LoVo (cell line): ENCODE results near the gene ZCWPW1.

ENCODE experiments used
- DNase-seq: peaks from one replicate; pipeline ENCODE4 v3.0.0-alpha.2; 2016; ENCODE audit warnings: low spot score

ZCWPW1 gene

DNA sequence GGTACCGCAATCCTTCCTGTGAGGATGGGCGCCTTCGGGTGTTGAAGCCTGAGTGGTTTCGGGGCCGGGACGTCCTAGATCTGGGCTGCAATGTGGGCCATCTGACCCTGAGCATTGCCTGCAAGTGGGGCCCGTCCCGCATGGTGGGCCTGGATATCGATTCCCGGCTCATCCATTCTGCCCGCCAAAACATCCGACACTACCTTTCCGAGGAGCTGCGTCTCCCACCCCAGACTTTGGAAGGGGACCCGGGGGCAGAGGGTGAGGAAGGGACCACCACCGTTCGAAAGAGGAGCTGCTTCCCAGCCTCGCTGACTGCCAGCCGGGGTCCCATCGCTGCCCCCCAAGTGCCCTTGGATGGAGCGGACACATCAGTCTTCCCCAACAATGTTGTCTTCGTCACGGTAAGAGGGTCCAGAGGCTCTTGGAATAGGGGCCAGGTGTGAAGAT, 2.8 kb upstream of the ZCWPW1 start:
- DNase-seq = no peak

DNA sequence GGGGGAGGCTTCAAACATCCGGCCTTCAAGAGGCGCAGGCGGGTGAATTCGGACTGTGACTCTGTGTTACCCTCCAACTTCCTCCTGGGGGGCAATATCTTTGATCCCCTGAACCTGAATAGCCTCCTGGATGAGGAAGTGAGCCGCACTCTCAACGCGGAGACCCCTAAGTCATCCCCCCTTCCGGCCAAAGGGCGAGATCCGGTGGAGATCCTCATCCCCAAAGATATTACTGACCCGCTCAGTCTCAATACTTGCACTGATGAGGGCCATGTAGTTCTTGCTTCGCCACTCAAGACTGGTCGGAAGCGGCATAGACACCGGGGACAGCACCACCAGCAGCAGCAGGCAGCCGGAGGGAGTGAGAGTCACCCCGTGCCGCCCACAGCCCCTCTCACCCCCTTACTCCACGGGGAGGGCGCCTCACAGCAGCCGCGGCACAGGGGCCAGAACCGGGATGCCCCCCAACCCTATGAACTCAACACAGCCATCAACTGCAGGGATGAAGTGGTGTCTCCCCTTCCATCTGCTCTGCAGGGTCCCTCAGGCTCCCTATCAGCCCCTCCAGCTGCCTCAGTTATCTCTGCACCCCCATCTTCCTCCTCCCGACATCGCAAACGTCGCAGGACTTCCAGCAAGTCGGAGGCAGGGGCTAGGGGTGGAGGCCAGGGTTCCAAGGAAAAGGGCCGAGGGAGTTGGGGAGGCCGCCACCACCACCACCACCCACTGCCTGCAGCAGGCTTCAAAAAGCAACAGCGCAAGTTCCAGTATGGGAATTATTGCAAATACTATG, 2.2 kb upstream of the ZCWPW1 start:
- DNase-seq = no peak

DNA sequence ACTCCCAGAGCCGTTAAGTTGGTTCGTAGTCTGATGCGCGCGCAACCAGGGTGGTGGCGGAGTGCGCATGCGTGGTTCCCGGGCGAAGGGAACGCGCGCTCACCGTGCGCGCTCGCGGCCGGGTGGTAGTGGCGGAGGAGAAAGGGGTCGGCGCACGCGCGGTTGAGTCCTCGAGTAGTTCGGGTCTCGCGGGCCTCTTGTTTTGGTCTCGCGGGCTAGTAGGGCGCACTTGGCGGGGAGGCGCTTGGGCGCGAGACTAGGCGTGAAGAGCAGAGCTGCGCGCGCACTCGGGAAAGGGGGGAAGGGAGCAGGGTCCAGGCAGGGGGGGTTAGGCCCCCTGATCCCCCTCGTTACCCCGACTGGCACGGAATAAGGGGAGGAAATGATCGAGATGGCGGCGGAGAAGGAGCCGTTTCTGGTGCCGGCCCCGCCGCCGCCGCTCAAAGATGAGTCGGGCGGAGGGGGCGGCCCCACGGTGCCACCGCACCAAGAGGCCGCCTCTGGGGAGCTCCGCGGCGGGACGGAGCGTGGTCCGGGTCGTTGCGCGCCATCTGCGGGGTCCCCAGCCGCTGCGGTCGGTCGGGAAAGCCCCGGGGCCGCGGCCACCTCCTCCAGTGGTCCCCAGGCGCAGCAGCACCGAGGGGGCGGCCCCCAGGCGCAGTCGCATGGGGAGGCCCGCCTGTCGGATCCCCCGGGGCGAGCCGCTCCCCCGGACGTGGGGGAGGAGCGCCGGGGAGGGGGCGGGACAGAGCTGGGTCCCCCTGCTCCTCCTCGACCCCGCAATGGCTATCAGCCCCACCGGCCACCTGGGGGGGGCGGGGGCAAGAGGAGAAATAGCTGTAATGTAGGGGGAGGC, 1.4 kb upstream of the ZCWPW1 start, which contains the start of gene MEPCE:
Gene MEPCE (plus strand): TSS at position 195 of the 856 bp plus-strand sequence. CDS start 188 bp downstream, at position 383.
- DNase-seq = peak; percentile 100

DNA sequence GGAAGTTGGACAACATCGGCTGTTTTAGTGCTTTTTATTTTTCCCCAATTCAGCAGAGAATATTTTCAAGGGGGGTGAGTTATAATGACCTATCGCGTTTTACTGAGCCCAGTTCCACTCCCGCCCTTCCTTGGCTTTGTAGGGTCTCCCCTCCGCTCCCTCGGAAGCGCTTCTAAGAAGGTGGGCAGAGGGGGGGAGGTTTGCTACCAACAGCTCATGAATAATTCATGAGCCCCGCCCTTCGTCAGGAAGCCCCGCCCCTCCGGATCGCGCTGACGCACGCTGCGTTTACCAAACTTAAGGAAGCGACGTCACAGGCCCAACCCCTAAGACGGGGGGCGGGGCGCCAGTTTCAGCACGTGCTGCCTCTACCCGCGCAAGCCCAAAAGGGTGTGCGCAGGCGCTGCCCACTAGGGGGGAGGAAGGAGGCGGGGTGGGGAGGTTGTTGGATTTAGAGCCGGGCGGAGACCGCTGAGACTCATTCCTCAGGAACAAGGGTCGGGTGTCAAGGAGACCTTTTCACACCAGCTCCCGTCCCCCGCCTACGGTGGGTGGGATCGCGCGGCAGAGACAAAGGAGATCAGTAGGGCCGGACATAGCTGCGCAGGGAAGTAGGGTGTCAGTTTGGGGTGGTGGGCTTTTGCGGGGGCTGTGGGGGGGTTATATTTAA, 599 bp upstream of the ZCWPW1 start:
- DNase-seq = peak; percentile 100

DNA sequence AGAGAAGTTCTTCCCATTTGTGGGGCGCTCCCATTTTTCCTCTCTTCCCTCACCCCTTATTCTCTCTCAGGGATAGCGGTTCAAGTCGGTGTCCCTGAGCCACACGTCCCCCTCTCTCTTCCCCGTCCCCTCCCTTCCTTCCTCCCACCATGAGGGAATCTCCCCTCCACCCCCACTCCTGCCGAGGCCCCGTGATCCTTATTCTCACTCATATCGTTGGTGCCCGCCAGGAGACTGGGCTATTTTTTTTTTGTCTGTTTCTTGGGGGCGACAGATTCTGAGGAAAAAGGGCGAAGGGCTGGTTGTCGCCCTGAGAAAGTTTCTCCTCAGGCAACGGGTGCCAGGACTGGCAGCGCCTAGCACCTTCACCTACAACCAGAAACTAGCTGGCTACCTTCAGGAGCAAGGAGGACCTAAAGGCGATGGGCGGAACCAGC, 723 bp downstream of the ZCWPW1 start:
- no peak for DNase-seq

DNA sequence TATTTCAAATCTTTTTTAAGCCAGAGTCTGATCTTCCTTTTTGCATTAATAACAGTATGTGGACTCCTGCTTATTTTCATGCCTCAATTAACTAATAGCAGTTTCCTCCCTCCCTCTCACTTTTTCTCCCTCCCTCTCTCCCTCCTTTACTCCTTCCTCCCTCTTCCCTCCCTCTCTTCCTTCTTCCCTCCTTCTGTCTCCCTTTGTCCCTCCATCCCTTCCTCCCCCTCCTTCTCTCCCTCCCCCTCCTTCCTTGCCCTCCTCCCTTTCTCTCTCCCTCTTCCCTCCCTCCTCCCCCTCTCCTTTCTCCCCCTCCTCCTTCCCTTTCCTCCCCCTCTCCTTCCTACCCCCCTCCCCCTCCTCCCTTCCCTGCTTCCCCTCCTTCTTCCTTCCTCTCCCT, 2.0 kb downstream of the ZCWPW1 start:
- no peak for DNase-seq

DNA sequence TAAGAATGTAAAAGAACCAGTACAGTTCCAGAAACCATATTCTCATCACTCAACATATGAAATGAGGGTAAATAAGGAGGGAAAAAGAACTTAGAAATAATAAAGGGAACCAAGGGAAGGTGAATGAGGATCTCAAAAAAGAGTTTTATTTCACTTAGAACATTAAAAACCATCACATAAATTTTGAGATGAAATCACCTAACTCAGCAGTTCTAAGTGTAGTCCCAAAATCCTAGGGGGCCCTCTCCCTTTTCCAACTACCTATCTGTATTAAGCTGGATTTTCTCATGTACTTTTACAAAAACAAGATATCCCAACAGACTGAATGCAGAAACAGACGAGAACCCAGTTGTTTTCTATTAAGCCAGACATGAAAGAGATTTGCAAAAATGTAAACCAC, 3.2 kb downstream of the ZCWPW1 start:
- no peak for DNase-seq

DNA sequence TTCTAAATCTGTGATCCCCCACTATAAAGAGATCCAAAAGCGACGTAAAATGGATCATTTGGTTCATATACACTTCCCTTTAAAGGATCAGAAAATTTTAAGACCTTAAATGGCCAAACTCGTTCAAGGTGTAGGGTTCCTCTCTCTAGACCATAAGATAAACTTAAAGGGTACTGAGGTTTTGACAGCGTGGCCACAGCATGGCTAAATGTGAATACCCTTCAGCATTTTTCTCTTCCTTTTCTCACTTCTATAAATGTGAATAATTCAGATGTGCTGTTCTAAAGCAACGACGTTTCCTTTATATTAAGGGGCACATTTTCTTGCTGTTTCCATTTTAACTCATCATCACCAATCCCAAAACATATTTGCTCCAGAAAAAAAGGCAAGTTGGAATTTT, 5.2 kb downstream of the ZCWPW1 start:
- no peak for DNase-seq

DNA sequence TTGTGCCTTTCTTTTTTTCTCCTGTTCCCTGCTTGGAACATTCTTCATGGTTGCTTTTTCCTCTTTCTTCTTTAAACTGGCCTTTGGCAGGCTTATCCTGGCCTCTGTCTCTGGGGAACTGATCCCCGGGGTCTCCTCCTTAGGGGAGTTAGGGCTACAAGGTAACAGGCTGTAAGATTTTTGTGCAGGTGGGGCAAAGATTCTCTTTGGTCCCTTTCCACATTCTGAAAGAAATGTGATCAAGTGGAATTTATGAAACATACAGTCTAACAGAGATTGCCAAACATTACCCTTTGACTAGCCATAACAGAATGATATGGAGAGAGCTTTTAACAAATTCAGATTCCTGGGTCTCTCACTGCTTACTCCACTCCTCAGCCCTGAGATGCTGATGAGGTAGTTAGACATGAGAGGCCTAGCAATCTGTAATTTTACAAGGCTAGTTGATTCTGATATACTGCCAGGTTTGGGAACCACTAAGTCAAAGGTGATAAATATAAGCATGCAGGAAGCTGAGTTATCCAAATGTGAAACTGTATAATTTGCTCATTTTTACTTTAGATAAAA, 8.8 kb downstream of the ZCWPW1 start:
- no peak for DNase-seq

DNA sequence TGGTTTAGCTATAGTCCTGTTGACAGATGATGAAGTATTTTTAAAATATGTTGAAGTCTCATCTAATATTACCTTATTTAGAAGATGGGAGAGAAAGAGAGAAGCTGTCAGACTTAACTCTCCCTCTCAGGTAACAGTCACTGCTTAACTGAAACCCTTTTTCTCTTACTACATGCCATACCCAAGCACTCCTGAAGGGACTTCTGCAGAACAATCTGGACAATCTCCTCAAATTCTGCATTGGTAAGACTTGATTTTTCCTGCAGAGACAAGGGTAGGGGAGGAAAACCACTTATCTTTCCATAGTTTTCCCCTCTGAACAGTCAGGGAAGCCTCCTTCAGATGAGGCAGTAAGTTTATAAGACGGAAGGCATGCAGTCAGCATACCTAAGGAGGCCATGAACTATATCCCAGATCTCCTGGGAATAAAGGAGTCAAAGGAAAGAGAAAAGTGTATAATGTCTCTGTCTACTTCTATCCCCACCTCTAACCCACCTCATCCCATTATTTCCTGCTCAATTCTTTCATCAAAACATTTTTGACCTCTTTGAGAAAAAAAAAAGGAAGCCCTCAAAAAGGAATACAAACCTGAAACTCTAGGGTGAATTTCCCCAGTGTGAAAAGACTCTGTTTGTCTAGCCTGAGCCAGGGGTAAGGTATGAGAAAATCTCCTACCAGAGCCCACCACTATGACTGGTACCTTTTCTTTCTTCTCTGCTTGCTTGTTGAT, 9.4 kb downstream of the ZCWPW1 start:
- DNase-seq = no peak

DNA sequence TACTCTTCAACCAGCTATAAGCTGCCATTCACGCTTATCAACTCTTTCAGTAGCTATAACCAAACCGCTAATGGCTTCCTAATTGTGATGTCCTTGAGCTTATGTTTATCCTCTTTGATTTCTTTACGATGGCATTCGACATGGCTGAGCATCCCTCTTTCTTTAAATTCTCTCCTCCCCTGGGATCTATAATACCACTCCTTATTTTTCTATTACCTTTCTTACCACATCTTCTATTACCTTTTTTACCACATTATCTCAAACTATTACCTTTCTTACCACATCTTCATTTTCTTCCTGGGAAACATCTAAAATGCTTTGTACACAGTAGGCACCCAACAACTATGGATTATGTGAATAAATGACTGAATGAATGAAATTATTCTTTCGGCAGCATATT, 13.1 kb downstream of the ZCWPW1 start:
- no peak for DNase-seq

DNA sequence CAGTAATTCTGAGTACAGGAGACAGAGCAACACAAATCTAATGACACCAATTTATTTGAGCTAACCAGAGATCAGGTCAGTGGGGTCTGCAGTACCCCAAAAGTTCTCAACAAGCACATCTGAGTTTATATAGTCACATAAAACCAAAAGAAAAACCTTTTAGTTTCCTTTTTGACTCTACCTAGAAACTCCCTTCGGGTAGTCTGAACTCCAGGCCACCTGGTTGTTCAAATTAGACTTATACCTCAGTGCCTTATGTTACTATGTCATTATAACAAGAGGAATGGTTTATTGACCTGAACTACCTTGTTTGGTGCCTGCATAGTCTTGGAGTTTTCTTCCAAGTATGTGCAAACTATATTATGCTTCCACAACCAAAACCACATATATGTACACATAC, 14.6 kb downstream of the ZCWPW1 start:
- no peak for DNase-seq

DNA sequence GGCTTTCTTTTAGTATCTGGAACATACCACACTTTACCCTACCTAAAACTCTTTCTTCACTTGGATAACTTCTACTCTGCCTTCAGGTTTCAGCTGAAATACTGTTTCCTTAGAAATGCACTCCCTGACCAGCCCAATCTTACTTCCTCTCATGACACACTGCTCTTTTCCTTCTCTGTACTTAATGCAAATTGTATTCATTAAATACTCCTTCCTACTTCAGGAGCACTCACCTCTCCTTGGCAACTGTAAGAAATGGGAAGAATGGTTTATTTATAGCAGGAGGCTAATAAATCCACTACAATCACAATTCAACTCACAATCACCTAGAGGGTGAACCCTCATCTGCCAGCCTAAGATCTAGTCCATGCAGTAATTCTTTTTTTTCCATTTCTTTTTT, 15.2 kb downstream of the ZCWPW1 start:
- DNase-seq = no peak

DNA sequence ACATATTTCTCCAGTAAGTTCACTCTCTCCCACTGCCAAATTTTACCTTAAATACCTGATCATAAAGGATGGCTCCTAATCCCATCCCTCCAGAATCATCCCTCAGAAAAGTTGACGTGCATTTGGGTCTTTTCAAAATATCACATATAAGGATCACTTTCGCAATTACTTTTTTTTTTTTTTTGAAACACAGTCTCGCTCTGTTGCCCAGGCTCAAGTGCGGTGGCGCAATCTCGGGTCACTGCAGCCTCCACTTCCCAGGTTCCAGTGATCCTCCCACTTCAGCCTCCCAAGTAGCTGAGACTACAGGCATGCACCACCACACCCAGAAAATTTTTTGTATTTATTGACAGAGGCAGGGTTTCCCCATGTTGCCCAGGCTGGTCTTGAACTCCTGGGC, 17.4 kb downstream of the ZCWPW1 start:
- DNase-seq = no peak

DNA sequence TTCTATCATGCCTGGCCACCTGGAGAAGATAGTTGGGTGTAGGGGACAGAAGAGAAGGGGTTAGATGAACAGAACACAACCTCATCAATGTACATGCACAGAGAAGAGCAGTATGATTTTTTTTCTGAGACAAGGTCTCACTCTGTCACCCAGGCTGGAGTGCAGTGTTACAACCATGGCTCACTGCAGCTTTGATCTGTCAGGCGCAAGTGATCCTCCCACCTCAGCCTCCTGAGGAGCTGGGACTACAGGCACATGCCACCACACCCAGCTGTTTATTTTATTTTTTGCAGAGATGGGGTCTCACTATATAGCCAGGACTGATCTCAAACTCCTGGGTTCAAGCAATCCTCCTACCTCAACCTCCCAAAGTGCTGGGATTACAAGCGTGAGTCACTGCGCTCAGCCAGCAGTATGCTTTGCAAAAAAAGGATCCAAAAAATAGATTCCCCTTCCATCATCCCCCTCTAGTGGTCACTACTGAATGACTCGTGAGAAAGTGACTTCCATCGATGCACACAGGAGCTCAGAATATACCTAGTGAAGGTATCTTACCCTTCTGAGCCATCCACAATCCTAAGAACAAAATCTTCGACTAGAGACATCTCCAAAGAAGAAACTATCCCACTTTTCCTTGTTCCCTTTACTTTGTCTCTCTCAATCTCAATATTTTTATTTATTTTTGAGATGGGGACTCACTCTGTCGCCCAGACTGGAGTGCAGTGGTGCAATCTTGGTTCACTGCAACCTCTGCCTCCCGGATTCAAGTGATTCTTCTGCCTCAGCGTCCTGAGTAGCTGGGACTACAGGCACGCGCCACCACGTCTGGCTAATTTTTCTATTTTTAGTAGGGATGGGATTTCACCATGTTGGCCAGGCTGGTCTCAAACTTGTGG, 21.0 kb downstream of the ZCWPW1 start:
- DNase-seq = peak; percentile 69

DNA sequence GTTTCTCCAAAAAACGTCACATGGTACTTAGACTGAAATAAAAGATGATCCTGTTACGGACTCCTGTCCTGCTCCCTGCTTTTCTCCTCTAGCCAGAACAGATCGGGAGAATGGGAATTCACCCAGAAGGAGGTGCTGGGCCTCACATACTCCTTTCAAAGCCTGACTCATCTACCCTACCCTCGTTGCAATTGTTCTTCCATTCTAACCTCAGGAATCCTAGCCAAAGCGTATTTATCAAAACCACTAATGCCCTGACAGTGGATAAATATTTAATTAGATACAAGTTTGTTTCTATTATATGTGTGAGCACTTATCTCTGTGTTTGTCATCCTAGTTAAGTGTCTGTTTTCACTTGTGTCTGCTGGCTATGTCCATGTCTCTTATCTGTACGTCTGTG, 21.7 kb downstream of the ZCWPW1 start:
- DNase-seq = no peak

DNA sequence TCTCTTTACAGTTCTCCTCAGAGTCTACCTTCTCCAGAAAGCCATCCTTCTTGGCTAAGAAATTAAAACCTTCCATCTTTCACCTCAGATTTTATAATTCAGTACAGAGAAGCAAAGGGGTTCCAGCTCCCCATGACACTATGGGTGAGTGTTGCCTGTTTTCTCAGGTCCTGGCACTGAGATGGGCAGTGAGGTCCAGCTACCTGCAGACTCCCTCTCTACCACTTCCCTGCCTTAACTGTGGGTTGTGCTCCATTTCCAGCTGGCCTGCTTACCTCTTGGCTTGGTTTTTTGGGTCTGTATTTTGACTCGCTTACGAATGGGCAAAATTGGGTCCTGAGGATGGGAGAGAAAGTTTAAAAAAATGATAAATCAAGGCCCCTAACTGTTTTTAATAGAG, 26.3 kb downstream of the ZCWPW1 start:
- no peak for DNase-seq

DNA sequence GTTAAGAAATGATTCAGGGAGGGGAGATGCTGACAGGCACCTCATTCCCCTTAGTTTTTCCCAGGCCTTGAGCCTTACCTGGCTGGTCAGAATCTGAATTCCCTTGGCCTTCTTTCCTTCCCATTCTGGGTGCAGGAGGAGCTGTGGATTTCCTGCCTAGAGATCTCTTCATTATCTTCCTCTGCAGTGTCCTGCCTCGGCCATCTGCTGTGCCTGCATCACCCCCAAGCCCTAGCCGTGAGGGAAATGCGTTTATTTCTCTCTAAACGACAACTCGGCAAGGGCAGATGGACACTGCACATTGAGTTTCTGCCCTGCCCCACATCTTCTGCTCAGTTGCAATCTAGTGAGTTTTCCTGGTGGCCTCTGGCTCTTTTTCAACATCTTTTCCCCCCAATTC, 26.7 kb downstream of the ZCWPW1 start:
- no peak for DNase-seq

DNA sequence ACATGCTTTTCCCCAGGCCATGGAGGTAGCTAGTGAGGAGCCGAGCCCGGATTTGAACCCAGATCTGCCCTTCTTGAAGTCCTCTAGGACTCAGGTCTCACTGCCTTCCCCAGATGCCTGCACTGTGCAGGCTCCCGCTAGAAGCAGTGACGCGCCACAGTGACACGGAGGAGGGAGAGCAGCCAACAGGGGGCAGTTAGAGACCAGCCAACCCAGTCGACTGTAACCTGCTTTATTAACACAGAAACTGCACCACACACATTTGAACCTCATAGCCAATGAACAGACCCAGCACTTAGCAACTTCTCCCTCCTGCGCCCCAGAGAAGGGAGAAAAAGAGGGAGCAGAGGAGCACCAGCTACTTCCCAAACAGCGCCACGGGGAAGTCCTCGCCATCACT, 27.8 kb downstream of the ZCWPW1 start:
- no peak for DNase-seq

DNA sequence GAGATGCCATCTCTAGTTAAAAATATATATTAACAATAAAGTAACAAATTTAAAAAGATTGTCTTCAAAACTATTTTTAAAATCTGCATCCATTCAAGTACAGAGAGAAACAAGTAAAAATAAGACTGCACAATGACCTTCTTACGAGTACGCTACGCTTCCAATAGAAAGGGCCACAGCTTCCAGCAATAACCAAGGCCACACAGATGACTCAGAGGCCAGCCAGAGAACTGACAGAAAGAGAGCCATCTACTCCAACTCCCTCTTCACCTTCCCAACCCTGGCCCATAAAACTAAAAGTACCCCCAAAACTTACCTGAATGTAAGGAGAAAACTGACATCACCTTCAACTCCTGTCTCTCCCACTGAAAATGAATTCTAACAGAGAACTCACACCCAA, 28.5 kb downstream of the ZCWPW1 start:
- no peak for DNase-seq

DNA sequence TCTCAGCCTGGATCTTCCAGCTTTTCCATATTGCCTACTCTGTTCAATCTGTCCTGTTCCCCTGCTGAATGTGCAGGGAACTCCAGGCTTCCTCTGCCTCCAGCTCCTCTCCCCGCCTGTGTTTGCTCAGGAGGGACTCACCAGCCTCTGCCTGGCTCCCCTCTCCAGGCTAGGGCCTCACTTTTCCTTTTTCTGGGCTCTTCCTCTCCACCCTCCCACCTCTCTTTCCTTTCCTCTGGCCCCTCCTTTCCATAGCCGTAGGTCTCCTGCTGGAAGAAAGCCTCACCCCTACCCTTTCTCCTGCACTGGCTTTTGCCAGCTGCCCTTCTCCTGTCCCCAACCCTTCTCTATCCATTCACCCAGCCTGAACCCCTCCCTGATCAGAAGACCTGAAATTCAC, 30.3 kb downstream of the ZCWPW1 start:
- DNase-seq = no peak
